ENCODE measurements around the gene SEMA4D.

SEMA4D gene

DNA sequence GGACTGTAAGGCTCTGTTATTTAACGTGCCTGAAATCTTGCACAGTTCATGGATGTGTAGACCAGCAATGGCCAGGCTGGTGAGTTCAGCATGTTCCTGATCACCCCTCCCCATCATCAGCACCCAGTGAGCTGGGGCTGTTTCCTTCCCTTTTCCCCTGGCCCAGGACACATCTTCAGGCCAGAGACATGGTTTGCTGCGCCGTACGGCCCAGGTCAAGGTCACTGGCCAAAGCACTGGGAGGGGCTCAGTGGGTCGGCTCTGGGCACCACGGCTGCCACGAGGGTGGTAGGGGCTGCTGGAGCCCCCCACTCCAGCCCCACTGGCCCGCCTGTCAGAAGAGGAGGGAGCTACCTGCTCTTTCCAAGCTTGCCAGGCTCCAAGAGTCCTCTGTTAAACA lies 55.9 kb downstream of the SEMA4D start:
- DNase-seq (ENCODE audit: low spot score): no peak
- TF ChIP-seq, protein P1, sequence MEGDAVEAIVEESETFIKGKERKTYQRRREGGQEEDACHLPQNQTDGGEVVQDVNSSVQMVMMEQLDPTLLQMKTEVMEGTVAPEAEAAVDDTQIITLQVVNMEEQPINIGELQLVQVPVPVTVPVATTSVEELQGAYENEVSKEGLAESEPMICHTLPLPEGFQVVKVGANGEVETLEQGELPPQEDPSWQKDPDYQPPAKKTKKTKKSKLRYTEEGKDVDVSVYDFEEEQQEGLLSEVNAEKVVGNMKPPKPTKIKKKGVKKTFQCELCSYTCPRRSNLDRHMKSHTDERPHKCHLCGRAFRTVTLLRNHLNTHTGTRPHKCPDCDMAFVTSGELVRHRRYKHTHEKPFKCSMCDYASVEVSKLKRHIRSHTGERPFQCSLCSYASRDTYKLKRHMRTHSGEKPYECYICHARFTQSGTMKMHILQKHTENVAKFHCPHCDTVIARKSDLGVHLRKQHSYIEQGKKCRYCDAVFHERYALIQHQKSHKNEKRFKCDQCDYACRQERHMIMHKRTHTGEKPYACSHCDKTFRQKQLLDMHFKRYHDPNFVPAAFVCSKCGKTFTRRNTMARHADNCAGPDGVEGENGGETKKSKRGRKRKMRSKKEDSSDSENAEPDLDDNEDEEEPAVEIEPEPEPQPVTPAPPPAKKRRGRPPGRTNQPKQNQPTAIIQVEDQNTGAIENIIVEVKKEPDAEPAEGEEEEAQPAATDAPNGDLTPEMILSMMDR (IDR thresholded peaks at IDR 0.05; ENCODE audit: borderline replicate concordance, control extremely low read depth, extremely low read depth, insufficient read depth, missing control alignments): no peak
- in situ Hi-C loops (cut with MboI; ENCODE audit: low sequenced_read_pairs, unreplicated experiment): no loop called here

DNA sequence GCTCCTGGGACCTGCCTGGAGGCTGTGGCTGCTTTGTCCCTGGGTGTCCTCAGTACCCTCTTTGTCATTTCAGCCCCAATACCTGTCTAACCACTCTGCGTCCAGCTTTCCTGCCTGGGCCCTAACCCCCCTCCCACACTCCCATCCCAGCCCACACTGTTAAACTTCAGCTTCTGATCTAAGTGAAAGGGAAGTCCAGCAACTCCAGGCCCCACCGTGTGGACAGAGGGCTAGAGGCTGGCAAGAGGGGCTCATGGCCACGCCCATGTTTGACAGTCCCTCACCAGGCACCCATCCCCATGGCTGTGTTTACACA lies 56.3 kb downstream of the SEMA4D start:
- TF ChIP-seq, protein P1 (IDR thresholded peaks at IDR 0.05; ENCODE audit: borderline replicate concordance, control extremely low read depth, extremely low read depth, insufficient read depth, missing control alignments): no peak
- no peak for DNase-seq (ENCODE audit: low spot score)
- in situ Hi-C loops (cut with MboI; ENCODE audit: low sequenced_read_pairs, unreplicated experiment): no loop called here

DNA sequence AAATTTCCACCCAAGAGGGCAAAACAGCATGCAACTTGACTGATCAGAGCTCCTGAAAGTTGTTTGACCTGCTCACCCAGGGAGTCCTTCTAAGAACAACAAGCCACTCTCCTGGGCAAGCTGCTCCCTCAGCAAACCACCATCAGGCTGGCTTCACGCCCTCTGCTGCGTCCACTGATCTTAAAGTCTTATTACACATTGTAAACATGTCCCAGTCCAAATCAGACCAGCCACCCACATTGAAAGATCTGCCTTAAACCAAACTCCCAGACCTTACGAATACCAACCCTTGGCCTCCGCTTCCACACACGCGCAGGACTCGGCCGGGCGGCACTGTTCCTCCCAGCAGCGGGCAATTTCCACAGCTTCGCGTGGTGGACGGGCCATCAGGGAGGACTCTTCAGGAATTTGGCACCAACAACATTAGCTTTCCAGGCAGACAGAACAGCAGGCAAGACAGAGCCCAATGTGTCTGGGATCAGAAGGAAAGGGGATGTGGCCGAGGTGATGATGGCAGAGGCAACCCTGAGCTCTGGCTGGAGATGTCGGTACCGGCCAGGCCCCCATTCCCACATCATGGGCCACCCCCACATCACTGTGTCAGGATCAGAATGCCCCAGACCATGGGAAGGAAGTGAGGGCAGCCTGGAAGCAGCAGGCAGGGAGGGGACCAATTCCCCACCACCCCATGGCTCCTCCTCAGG lies 56.8 kb downstream of the SEMA4D start:
- TF ChIP-seq, protein P1 (IDR thresholded peaks at IDR 0.05; ENCODE audit: borderline replicate concordance, control extremely low read depth, extremely low read depth, insufficient read depth, missing control alignments): no peak
- in situ Hi-C loops (cut with MboI; ENCODE audit: low sequenced_read_pairs, unreplicated experiment): no loop called here
- no peak for DNase-seq (ENCODE audit: low spot score)

DNA sequence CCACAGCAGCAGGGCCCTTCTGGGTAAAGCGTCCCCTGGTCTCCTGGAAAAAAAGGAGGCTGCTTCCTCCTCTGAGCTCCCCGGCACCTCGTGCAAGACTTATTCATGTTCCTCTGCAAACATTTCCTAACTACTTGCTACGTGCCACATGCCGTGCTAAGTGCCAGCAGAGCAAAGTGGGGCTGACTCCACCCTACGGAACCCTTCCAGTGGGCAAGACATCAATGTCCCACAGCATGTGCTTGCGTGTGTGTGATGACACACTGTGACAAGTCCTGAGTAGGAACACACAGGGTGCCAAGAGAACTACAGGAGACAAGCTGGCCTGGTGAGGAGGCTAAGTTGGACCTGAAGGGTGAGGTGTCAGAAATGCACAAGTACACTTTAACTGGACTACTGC lies 57.4 kb downstream of the SEMA4D start:
- in situ Hi-C loops (cut with MboI; ENCODE audit: low sequenced_read_pairs, unreplicated experiment): no loop called here
- TF ChIP-seq, protein P1 (IDR thresholded peaks at IDR 0.05; ENCODE audit: borderline replicate concordance, control extremely low read depth, extremely low read depth, insufficient read depth, missing control alignments): no peak
- DNase-seq (ENCODE audit: low spot score): no peak

DNA sequence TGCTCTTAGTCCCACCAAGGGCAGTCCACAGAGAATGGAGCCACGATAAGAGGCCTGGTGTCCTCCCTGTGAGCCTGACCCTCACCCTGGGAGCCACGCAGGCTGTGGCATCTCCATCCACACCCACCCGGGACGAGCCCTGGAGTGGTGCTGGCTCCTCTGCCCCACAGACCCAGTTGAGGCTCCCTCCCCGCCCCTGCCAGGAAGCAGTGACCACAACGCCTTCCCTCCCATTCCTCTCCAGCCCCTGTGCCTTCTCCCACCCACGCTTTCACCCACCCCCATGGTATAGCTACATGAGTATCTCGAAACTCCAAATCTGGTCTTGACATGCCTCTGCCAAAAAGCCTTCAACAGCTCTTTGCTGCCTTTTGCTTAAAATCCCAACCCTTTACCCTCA lies 57.9 kb downstream of the SEMA4D start:
- in situ Hi-C loops (cut with MboI; ENCODE audit: low sequenced_read_pairs, unreplicated experiment): no loop called here
- DNase-seq (ENCODE audit: low spot score): no peak
- TF ChIP-seq, protein P1 (IDR thresholded peaks at IDR 0.05; ENCODE audit: borderline replicate concordance, control extremely low read depth, extremely low read depth, insufficient read depth, missing control alignments): no peak

DNA sequence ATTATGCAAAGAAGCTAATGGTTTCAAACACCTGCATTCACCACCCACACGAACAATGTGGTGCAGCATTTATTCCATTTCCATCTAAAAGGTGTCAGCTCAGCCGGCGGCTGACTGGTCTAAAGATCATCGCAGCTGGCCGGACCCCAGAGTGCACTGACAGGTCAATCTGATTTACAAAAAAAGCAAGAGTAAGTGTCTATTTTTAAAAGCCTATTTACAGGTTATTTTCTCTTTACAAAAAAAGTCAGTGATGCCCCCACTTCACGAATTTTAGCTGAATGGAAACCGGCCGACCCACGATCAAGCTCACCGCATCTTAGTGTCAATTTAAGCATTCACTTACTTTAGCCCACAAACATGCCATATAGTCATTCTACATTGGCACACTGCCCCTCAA lies 58.3 kb downstream of the SEMA4D start:
- TF ChIP-seq, protein P1 (IDR thresholded peaks at IDR 0.05; ENCODE audit: borderline replicate concordance, control extremely low read depth, extremely low read depth, insufficient read depth, missing control alignments): no peak
- in situ Hi-C loops (cut with MboI; ENCODE audit: low sequenced_read_pairs, unreplicated experiment): no loop called here
- peak; percentile 71 for DNase-seq (ENCODE audit: low spot score)
